PC-9 (cell line): ENCODE results near the gene PIP4P1. TPM values are rescaled to one million over a fixed set of nuclear protein-coding genes. Genes with fewer than 3 reads are reported as not detected.

ENCODE experiments used
- BruUV-seq: library from RNA; stranded (reverse); fragments of 400-500 nt; replicated peaks from 2 replicates; lab custom pipeline; 2021; lab: Mats Ljungman, UMichigan
- CTCF ChIA-PET: fragments of 300-600 bp; sonication (Branson Sonifier 250); formaldehyde crosslinking; loops from one replicate; lab custom pipeline; 2022; ENCODE audit warnings: antibody characterized with exemption; lab: Charles Lee
- POLR2A ChIA-PET: fragments of 300-600 bp; sonication (Branson Sonifier 250); formaldehyde crosslinking; loops from one replicate; lab custom pipeline; 2022; ENCODE audit warnings: antibody characterized with exemption; ENCODE audit not compliant: unreplicated experiment; lab: Charles Lee
- DNase-seq, 2 experiments: peaks; one replicate each; pipeline versions ENCODE4 v3.0.0 to v3.0.0-alpha.2; 2015 to 2022; ENCODE audit warnings: mixed read lengths in 1 of 2
- H2AFZ ChIP-seq: fragments of 200-600 bp; sonication (generic); 2 replicates; pipeline ENCODE4 v1.8.1; 2017; ENCODE audit warnings: antibody characterized with exemption
- H3F3A ChIP-seq: fragments of 200-600 bp; sonication (generic); 2 replicates; pipeline ENCODE4 v1.8.1; 2017; ENCODE audit warnings: antibody characterized with exemption, mild to moderate bottlenecking, low read depth; ENCODE audit not compliant: insufficient read depth
- H3K27ac ChIP-seq: fragments of 200-600 bp; sonication (generic); 2 replicates; pipeline ENCODE4 v1.6.1; 2016; ENCODE audit warnings: mixed run types
- H3K27me3 ChIP-seq: fragments of 200-600 bp; sonication (generic); 2 replicates; pipeline ENCODE4 v1.6.1; 2016; ENCODE audit warnings: low read depth, mixed run types; ENCODE audit not compliant: insufficient read depth
- H3K36me3 ChIP-seq: fragments of 200-600 bp; sonication (generic); 2 replicates; pipeline ENCODE4 v1.6.1; 2016; ENCODE audit warnings: low read depth, mixed run types
- H3K4me1 ChIP-seq: fragments of 200-600 bp; sonication (generic); replicated peaks from 2 replicates; pipeline ENCODE4 v1.6.1; 2016; ENCODE audit warnings: mixed run types; ENCODE audit not compliant: insufficient read depth
- H3K4me2 ChIP-seq: fragments of 200-600 bp; sonication (generic); 2 replicates; pipeline ENCODE4 v1.6.1; 2017; ENCODE audit warnings: mixed run types
- H3K4me3 ChIP-seq: fragments of 200-600 bp; sonication (generic); 2 replicates; pipeline ENCODE4 v1.6.1; 2016; ENCODE audit warnings: mixed run types
- H3K79me2 ChIP-seq: fragments of 200-600 bp; sonication (generic); 2 replicates; pipeline ENCODE4 v1.6.1; 2017; ENCODE audit warnings: low read depth, mixed run types
- H3K9me2 ChIP-seq: fragments of 200-600 bp; sonication (generic); 2 replicates; pipeline ENCODE4 v1.8.1; 2017; ENCODE audit warnings: mild to moderate bottlenecking; ENCODE audit not compliant: insufficient read depth
- H3K9me3 ChIP-seq: fragments of 200-600 bp; sonication (generic); 2 replicates; pipeline ENCODE4 v1.8.1; 2016; ENCODE audit warnings: low read depth; ENCODE audit not compliant: insufficient read depth
- H4K20me1 ChIP-seq: fragments of 200-600 bp; sonication (generic); 2 replicates; pipeline ENCODE4 v1.8.1; 2017; ENCODE audit not compliant: insufficient read depth
- EZH2 ChIP-seq: fragments of 200-600 bp; sonication (generic); IDR thresholded peaks from 2 replicates; pipeline ENCODE4 v1.8.0; 2017; ENCODE audit warnings: antibody characterized with exemption, low read depth
- intact Hi-C: fragments of 100-400 bp; cut with micrococcal nuclease; formaldehyde crosslinking; loops from one replicate; pipeline ENCODE4 v1.10.0; 2022; ENCODE audit not compliant: unreplicated experiment
- total RNA-seq: library from RNA; stranded (reverse); gene quantifications from 2 replicates; pipeline ENCODE4 v1.2.3, GENCODE V29; 2021
- TF ChIP-seq, protein P1 (sequence below): fragments of 200-600 bp; sonication (generic); conservative IDR thresholded peaks from 2 replicates; pipeline ENCODE4 v1.6.1; 2017; ENCODE audit warnings: mixed run types, antibody characterized with exemption, mild to moderate bottlenecking, moderate library complexity

The PIP4P1 gene
- total RNA-seq, 1 experiment from 2014 or later, result 20.1 TPM

DNA sequence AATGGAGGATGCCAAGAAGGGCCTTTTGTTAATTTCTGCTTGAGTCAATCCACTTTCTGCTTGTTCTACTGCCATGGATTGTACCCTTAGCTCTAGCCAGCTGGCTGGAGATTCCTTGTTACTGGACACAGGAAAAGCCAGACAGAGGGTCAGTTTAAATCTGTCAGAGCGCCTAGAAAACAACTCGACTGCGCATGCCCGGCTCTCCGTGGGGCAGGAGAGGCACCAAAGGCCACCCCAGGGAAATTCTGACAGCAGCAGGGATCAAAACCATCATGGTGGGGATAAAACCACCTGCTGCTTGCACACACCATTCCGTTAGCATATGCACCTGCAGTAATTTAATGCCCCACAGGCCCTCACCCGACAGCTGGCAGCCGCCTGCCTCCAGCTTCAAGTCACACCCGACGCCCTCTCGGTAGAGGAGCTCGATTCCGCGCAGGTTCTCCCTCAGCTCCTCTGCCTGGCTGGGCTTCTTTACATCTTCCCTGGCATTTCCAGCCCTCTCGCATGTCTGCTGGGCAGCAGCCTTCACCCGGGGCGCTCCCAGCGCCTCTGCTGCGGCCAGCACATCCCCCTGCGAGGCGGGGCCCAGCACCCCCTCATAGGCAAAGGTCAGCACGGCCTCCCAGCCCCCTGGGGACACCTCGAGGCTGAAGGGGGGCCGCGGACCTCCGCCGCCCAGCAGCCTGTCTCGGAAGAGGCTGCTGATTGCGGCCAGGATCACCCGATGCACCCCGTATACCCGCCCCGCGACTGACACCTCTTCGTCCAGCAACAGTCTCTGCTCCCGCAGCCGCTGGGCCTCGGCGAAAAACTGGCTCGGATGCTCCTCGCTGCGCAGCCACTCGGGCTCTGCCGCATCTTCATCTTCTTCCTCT is 26.3 kb downstream of the PIP4P1 start:
- Histone ChIP-seq H3K4me3 (no peak overlapping the region), H3F3A (no peaks in the 10 kb centered on the region), H3K9me3 (no peaks in the 10 kb centered on the region), H3K27me3 (no peaks in the 10 kb centered on the region; the same call in 1 of the 2 replicates), H3K36me3 (no peaks in the 10 kb centered on the region), H4K20me1 (no peaks in the 10 kb centered on the region), H3K27ac (no peak overlapping the region), H3K79me2 (no peaks in the 10 kb centered on the region), H3K9me2 (no peaks in the 10 kb centered on the region), H3K4me1 (no peaks in the 10 kb centered on the region), H2AFZ (no peak overlapping the region), H3K4me2 (no peak overlapping the region)
- ChIA-PET POLR2A (no interaction called here), CTCF (no interaction called here)
- BruUV-seq, result no TSS peak
- no peak for TF ChIP-seq EZH2
- TF ChIP-seq, protein P1, sequence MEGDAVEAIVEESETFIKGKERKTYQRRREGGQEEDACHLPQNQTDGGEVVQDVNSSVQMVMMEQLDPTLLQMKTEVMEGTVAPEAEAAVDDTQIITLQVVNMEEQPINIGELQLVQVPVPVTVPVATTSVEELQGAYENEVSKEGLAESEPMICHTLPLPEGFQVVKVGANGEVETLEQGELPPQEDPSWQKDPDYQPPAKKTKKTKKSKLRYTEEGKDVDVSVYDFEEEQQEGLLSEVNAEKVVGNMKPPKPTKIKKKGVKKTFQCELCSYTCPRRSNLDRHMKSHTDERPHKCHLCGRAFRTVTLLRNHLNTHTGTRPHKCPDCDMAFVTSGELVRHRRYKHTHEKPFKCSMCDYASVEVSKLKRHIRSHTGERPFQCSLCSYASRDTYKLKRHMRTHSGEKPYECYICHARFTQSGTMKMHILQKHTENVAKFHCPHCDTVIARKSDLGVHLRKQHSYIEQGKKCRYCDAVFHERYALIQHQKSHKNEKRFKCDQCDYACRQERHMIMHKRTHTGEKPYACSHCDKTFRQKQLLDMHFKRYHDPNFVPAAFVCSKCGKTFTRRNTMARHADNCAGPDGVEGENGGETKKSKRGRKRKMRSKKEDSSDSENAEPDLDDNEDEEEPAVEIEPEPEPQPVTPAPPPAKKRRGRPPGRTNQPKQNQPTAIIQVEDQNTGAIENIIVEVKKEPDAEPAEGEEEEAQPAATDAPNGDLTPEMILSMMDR, result no peak
- intact Hi-C loops, result no loop called here
- DNase-seq, result no peak

DNA sequence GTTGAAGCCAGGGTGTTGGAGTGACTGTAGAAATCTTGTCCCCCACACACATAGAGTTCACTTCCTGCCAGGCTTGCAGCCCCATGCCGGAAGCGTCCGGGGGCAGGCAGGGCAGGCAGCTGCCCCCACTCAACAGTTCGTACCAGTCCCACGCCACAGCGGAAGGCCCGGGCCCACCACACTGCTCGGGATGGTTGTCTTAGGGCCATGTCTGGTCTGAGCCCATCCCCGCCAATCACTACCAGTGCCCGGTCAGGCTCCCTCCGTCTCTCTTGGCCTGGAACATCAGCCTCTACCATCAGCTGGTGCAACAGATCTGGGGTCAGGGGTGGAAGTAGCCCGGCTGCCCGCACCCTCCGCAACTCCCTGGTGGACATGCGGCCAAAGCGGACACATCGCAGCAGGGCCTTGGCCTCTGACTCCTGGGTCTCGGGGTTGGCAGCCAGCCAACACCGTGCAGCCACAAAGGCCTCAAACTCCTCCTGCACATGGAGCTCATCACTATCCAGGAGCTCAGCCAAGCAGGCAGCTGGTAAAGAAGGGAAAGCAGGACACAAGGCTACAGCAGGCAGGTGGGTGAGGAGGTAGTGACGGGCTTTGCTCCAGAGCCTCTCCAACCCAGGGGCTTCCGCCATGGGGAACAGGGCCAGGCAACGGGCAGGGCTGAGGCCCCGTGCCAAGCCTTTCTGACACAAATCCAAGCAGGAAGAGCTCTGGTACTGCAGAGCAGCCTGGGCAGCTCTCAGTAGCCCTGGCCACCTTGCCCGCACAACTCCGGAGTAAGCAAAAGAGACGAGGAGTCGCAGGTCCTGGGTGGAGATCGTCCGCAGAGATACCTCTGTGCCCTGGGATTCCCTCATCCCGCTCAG is 31.2 kb downstream of the PIP4P1 start:
- Histone ChIP-seq H3K4me3 (no peak overlapping the region), H3K9me2 (no peaks in the 10 kb centered on the region), H3K36me3 (no peaks in the 10 kb centered on the region), H3F3A (no peaks in the 10 kb centered on the region), H4K20me1 (no peaks in the 10 kb centered on the region), H3K79me2 (no peaks in the 10 kb centered on the region), H2AFZ (no peak overlapping the region), H3K4me2 (no peak overlapping the region), H3K27ac (no peak overlapping the region), H3K9me3 (no peaks in the 10 kb centered on the region), H3K27me3 (no peaks in the 10 kb centered on the region), H3K4me1 (0 out of 2 replicates have a peak, but pooled peaks cover 3% of the 10 kb centered on the region)
- TF ChIP-seq EZH2, result no peak
- TF ChIP-seq, protein P1, result no peak
- intact Hi-C loops, result no loop called here
- no peak for DNase-seq
- ChIA-PET CTCF (no interaction called here), POLR2A (no interaction called here)
- no TSS peak for BruUV-seq

DNA sequence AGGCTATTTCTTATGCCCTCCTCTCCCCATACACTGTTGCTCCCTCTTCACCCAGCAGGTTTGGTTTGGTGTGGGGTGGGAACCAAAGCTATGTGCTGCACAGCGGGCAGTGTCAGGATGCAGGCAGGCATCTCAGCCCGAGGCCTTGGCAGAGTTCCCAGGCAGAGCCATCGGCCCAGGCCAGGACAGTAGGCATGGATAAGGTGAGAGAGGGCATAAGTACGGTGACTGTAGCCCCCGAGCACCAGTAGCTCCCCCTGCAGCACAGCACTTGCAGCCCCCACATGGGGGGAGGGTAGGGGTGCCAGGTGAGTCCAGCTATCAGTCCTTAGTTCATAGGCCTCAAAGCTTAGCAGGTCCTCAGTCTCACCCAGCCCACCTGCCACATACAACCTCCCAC is 32.4 kb downstream of the PIP4P1 start:
- DNase-seq, result no peak
- Histone ChIP-seq H3K79me2 (no peaks in the 10 kb centered on the region), H3K9me2 (no peaks in the 10 kb centered on the region), H3K4me2 (no peak overlapping the region), H3K9me3 (no peaks in the 10 kb centered on the region), H4K20me1 (no peaks in the 10 kb centered on the region), H3K4me3 (no peak overlapping the region), H2AFZ (no peak overlapping the region), H3K4me1 (0 out of 2 replicates have a peak, but pooled peaks cover 3% of the 10 kb centered on the region), H3F3A (no peaks in the 10 kb centered on the region), H3K27me3 (no peaks in the 10 kb centered on the region), H3K36me3 (no peaks in the 10 kb centered on the region), H3K27ac (no peak overlapping the region)
- no peak for TF ChIP-seq EZH2
- POLR2A ChIA-PET, result no interaction called here
- CTCF ChIA-PET, result no interaction called here
- intact Hi-C loops, result no loop called here
- BruUV-seq, result no TSS peak
